K562 (cell line): ENCODE results near the gene EPHX1. TPM values are rescaled to one million over a fixed set of nuclear protein-coding genes. Genes with fewer than 3 reads are reported as not detected.

Experiments
- AFF1 ChIP-seq, 2 experiments: fragments of 450-650 bp; IDR thresholded peaks; 2 replicates each; pipeline ENCODE4 v1.6.1; 2018; ENCODE audit warnings: mild to moderate bottlenecking in 2 of 2, low read depth in 1 of 2; ENCODE audit not compliant: partially characterized antibody in 2 of 2
- E4F1 ChIP-seq: fragments of 250-450 bp; sonication (Bioruptor Pico); IDR thresholded peaks from 2 replicates; pipeline ENCODE4 v1.5.0; 2021; ENCODE audit warnings: mild to moderate bottlenecking, borderline replicate concordance
- EGR1 ChIP-seq: fragments of 450-650 bp; conservative IDR thresholded peaks from 2 replicates; pipeline ENCODE4 v1.6.1; 2017; ENCODE audit warnings: mild to moderate bottlenecking
- FOXP1 ChIP-seq: sonication (generic); formaldehyde crosslinking; IDR thresholded peaks from 2 replicates; pipeline ENCODE4 v1.8.0; 2022; ENCODE audit warnings: mild to moderate bottlenecking, missing genetic modification reagents
- NR0B1 ChIP-seq: fragments of 450-650 bp; IDR thresholded peaks from one replicate; pipeline ENCODE4 v1.6.1; 2018; ENCODE audit warnings: mild to moderate bottlenecking, moderate library complexity; ENCODE audit not compliant: partially characterized antibody
- PKNOX1 ChIP-seq: fragments of 450-650 bp; IDR thresholded peaks from 2 replicates; pipeline ENCODE4 v1.6.1; 2016
- RFX7 ChIP-seq: fragments of 250-450 bp; sonication (Bioruptor Pico); IDR thresholded peaks from 2 replicates; pipeline ENCODE4 v1.5.1; 2021; ENCODE audit warnings: mild to moderate bottlenecking
- SP2 ChIP-seq: IDR thresholded peaks from 2 replicates; pipeline ENCODE4 v1.6.1; 2011; ENCODE audit warnings: mild to moderate bottlenecking, low read depth, low read length, moderate library complexity; ENCODE audit not compliant: poor library complexity, severe bottlenecking; ENCODE audit errors: extremely low read depth
- SREBF1 ChIP-seq: fragments of 150-350 bp; IDR thresholded peaks from 2 replicates; pipeline ENCODE4 v1.6.1; 2014; ENCODE audit warnings: antibody characterized with exemption, low read depth, low read length, borderline replicate concordance
- ZNF449 ChIP-seq: fragments of 250-450 bp; sonication (Bioruptor Pico); IDR thresholded peaks from 2 replicates; pipeline ENCODE4 v1.8.0; 2022; ENCODE audit warnings: moderate library complexity, mild to moderate bottlenecking, inconsistent platforms
- ZNF644 ChIP-seq: fragments of 200-800 bp; sonication (Bioruptor generic); IDR thresholded peaks from 2 replicates; pipeline ENCODE4 v1.6.1; 2016; ENCODE audit warnings: low read depth, missing genetic modification characterization, missing compliant biosample characterization
- ZNF655 ChIP-seq: fragments of 250-450 bp; sonication (Bioruptor Pico); IDR thresholded peaks from 2 replicates; pipeline ENCODE4 v1.5.0; 2021
- polyA plus RNA-seq, 8 experiments: library from polyadenylated mRNA; depleted of rRNA in 4 of 8; stranded (reverse) in 5 of 8; unstranded in 3 of 8; fragments of >200 nt; fragmentation: Nextera tagmentation in 2 of 8; fragmentation: Illumina TruSeq in 1 of 8; extraction: Ambion mirVana in 2 of 8; extraction: Trizol in 1 of 8; gene quantifications; 2 replicates each; pipeline versions ENCODE4 v1.2.1 to v1.2.3, GENCODE V29; 2011 to 2014; ENCODE audit warnings: inconsistent platforms in 1 of 8, missing spikeins in 1 of 8
- total RNA-seq, 7 experiments: library from RNA; depleted of rRNA in 6 of 7; stranded (reverse); fragments of >200 nt in 6 of 7; fragmentation: Illumina TruSeq in 2 of 7; extraction: Trizol in 2 of 7; gene quantifications; 2 replicates each; pipeline versions ENCODE4 v1.2.1 to v1.2.3, GENCODE V29; 2011 to 2021; ENCODE audit warnings: low replicate concordance in 1 of 7

EPHX1 gene
- total and polyA plus RNA-seq, 9 of the 15 experiments (the other 6 are each of a cell fraction or from before 2014, with no cell fraction given): 0.21 to 27.0 (median 6.7) TPM

- TF ChIP-seq PKNOX1 (no peak), FOXP1 (peak; percentile 96), ZNF655 (CRISPR knock-in tag) (no peak), NR0B1 (no peak), SP2 (no peak), AFF1 (IDR thresholded peaks at IDR 0.05; ENCODE audit: low read depth in 1 of 2, partially characterized antibody in 2 of 2) (peak in 1 of 2 experiments; percentile 25), EGR1 (no peak), RFX7 (CRISPR knock-in tag) (no peak), SREBF1 (0 out of 2 replicates have a peak, but pooled peaks have one; percentile 27), ZNF644 (tag) (no peak), ZNF449 (CRISPR knock-in tag) (no peak), E4F1 (CRISPR knock-in tag) (no peak)
Measured at GRCh38 chr1:225881959-225882693, 72.2 kb downstream of the EPHX1 start, which contains the start of gene TMEM63A (continued).
